Kasumi-1 (cell line): ENCODE data around the gene NFAT5.

Experiments used
- DNase-seq, 2 experiments: peaks; one replicate each; lab custom pipeline; 2025; lab: John Stamatoyannopoulos, UW

NFAT5 gene

GRCh38 chr16:69741519-69741918 is 175.8 kb downstream of the NFAT5 start:
- no peak for DNase-seq

- DNase-seq = no peak
Observed at GRCh38 chr16:69741951-69742904, 176.5 kb downstream of the NFAT5 start.

- no peak for DNase-seq
Observed at GRCh38 chr16:69744363-69745231, 178.8 kb downstream of the NFAT5 start.

GRCh38 chr16:69745232-69745612 is 179.5 kb downstream of the NFAT5 start:
- no peak for DNase-seq

GRCh38 chr16:69745959-69746358 is 180.2 kb downstream of the NFAT5 start:
- DNase-seq = no peak

GRCh38 chr16:69747115-69747514 is 181.3 kb downstream of the NFAT5 start:
- no peak for DNase-seq

GRCh38 chr16:69748694-69749345 is 183.1 kb downstream of the NFAT5 start:
- no peak for DNase-seq

GRCh38 chr16:69754143-69754468 is 188.3 kb downstream of the NFAT5 start:
- no peak for DNase-seq
